SW 1271 (cell line): ENCODE data around the gene SEMA3E.

Experiments used
- DNase-seq, 2 experiments: peaks; one replicate each; lab custom pipeline; 2025; lab: John Stamatoyannopoulos, UW

SEMA3E gene

GRCh38 chr7:83640731-83641537 is 8.0 kb downstream of the SEMA3E start:
- no peak for DNase-seq

- no peak for DNase-seq
Observed at GRCh38 chr7:83640240-83640639, 8.7 kb downstream of the SEMA3E start.

GRCh38 chr7:83633516-83633915 is 15.4 kb downstream of the SEMA3E start:
- DNase-seq: no peak

- DNase-seq: no peak
Observed at GRCh38 chr7:83629117-83629880, 19.6 kb downstream of the SEMA3E start.

- no peak for DNase-seq
Observed at GRCh38 chr7:83617858-83618257, 31.1 kb downstream of the SEMA3E start.

GRCh38 chr7:83614112-83614511 is 34.8 kb downstream of the SEMA3E start:
- DNase-seq: no peak

GRCh38 chr7:83613232-83613631 is 35.7 kb downstream of the SEMA3E start:
- DNase-seq: no peak

GRCh38 chr7:83611776-83612175 is 37.2 kb downstream of the SEMA3E start:
- DNase-seq: no peak

GRCh38 chr7:83610649-83611304 is 38.2 kb downstream of the SEMA3E start:
- no peak for DNase-seq

- DNase-seq: no peak
Observed at GRCh38 chr7:83608716-83609115, 40.2 kb downstream of the SEMA3E start.

GRCh38 chr7:83603649-83604048 is 45.3 kb downstream of the SEMA3E start:
- no peak for DNase-seq

- DNase-seq: no peak
Observed at GRCh38 chr7:83599131-83599530, 49.8 kb downstream of the SEMA3E start.

GRCh38 chr7:83593921-83594475 is 54.9 kb downstream of the SEMA3E start:
- no peak for DNase-seq

- DNase-seq: no peak
Observed at GRCh38 chr7:83588602-83589240, 60.2 kb downstream of the SEMA3E start.

GRCh38 chr7:83586281-83586680 is 62.7 kb downstream of the SEMA3E start:
- no peak for DNase-seq

- no peak for DNase-seq
Observed at GRCh38 chr7:83581667-83582435, 67.1 kb downstream of the SEMA3E start.

GRCh38 chr7:83579740-83580139 is 69.2 kb downstream of the SEMA3E start:
- no peak for DNase-seq

- no peak for DNase-seq
Observed at GRCh38 chr7:83575436-83575835, 73.5 kb downstream of the SEMA3E start.

- no peak for DNase-seq
Observed at GRCh38 chr7:83574616-83575015, 74.3 kb downstream of the SEMA3E start.

GRCh38 chr7:83562960-83563359 is 86.0 kb downstream of the SEMA3E start:
- DNase-seq: no peak

- no peak for DNase-seq
Observed at GRCh38 chr7:83562289-83562688, 86.7 kb downstream of the SEMA3E start.
